CD4-positive, alpha-beta T cell treated with Interferon gamma for 1 hour (primary cell): ENCODE measurements around the gene NUTM2F.
"Not testable (repeated sequence)": the region's sequence is repeated elsewhere in the genome, so short reads cannot be mapped to it uniquely, and the experiment has no call there.

Experiments used
- DNase-seq: peaks from one replicate; pipeline ENCODE4 v3.0.0-alpha.2; 2020

The NUTM2F gene

DNA sequence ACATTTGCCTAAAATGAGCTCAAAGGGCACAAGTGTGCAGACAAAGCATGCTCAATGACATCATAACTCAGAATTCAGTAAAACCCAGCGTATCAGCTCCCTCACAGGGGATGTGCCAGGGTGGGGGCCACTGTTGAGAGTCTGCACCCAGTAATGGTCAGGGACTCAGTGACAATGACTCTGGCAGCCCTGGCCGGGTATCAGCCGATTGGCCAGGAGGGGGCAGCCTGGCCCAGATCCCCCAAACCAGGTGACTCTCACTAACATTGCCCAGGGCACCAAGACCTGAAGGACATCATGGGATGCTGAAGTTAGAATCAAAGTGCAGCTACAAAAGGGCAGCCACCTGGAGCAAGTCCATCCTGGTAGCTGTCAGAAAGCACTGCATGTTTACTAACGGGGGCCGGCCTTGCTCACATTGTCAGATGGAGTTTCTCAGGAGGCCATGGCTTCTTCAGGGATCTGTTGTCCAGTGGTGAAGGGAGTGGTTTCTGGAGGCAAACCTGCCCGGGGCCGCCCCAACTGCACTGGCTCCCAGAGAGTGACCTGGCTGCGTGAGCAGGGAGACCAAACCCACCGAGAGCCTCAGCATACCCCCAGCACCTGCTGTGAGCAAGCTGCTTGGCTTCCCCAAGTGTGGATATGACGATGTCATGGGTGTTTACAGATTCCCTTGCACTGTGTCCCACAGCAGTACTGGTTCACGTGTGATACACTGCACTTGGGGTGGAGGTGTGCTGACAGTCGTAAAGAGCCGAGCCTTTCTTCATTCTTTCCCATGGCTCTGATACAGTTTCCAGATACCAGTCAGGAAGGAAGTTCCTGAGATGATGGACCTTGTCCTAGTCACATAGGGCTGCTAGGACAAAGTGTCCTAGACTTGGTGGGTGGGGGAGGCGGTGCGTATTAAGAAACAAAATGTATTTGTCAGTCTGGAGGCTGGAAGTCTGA is 13.1 kb downstream of the NUTM2F start:
- not testable (repeated sequence) for DNase-seq

DNA sequence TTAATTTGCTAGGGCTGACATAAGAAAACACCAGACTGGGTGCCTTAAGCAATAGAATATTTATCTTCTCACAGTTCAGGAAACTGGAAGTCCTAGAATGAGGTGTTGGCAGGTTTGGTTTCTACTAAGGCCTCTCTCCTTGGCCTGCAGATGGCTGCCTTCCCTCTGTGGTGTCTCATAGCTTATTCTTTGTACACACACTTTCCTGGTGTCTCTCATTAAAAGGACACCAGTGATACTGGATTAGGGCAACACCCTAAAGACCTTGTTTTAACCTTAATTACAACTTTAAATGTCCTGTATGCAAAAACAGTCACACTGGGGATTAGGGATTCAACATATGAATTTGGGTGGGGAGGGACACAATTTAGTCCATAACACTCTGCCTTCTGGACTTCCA is 25.1 kb downstream of the NUTM2F start:
- no peak for DNase-seq

- DNase-seq = no peak
Measured at GRCh38 chr9:94302426-94302825, 26.0 kb downstream of the NUTM2F start.

DNA sequence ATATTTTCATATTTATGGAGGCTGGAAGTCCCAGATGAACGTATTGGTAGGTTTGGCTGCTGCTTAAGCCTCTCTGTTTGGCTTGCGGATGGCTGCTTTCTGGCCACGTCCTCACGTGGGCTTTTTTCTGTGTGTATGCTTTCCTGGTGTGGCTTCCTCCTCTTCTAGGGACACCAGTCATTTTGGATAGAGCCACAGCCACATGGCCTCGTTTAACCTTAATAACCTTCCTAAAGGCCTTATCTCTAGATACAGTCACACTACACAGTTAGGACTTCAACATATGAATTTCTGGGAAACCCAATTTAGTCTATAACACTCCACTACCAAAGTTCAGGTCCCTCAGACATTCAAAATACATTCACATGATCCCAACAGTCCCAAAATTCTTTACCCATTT is 26.9 kb downstream of the NUTM2F start:
- no peak for DNase-seq

DNA sequence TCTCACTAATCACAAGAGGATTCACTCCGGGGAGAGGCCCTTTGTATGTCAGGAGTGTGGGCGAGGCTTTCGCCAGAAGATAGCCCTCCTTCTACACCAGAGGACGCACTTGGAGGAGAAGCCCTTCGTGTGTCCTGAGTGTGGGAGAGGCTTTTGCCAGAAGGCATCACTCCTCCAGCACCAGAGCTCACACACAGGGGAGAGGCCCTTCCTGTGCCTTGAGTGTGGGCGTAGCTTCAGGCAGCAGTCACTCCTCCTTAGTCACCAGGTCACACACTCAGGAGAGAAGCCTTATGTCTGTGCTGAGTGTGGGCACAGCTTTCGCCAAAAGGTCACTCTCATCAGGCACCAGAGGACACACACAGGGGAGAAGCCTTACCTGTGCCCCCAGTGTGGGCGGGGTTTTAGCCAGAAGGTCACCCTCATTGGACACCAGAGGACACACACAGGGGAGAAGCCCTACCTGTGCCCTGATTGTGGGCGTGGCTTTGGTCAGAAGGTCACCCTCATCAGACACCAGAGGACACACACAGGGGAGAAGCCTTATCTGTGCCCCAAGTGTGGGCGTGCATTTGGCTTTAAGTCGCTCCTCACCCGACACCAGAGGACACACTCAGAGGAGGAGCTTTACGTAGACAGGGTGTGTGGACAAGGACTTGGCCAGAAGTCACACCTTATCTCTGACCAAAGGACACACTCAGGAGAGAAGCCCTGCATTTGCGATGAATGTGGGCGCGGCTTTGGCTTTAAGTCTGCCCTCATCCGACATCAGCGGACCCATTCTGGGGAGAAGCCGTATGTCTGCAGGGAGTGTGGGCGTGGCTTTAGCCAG is 27.8 kb downstream of the NUTM2F start:
- DNase-seq = no peak

GRCh38 chr9:94298949-94299599 is 29.4 kb downstream of the NUTM2F start:
- DNase-seq = no peak

DNA sequence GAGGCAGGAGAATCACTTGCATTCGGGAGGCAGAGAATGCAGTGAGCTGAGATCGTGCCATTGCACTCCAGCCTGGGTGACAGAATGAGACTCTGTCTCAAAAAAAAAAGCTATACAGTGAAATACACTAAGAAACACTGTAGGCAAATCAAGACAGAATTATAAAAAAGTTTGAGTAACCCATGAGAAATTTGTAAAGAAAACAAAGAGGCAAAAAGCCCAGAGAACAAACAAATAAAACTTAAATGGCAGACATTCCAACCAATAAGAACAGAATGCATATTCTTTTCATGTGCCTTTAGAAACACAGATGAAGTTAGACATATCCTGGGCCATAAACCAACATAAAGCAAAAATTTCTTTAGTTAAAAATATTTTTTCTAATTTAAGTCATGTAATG is 38.8 kb downstream of the NUTM2F start:
- DNase-seq = no peak

DNA sequence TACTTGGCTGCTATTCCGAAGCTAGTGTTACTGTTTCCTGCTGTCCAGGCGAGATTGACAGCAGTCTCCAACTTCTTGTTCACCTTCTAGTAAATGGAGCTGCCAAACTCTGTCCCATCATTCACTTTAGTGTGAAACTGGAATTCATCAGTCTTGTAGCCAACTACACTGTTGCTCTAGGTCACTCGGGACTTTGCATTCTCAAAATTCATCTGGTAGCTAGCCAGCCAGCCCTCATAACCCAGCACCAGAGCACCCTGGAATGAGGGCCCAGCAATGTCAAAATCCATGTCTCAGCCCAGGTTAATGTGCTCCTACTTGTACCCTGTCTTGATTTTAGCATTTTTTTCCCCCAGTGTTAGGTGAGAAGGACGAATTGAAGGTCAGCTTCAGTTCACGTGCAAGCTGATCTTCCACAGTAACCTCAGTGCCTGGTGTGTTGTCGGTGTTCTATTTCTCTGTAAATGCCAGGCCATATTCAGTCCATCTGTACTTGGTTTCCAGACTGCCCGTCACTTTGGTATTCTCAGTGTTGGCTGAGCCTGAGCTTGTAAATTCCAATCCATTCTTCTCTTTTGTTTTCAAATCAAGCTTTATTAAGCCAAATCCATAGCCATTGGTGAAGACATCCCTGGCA is 40.4 kb downstream of the NUTM2F start:
- no peak for DNase-seq

DNA sequence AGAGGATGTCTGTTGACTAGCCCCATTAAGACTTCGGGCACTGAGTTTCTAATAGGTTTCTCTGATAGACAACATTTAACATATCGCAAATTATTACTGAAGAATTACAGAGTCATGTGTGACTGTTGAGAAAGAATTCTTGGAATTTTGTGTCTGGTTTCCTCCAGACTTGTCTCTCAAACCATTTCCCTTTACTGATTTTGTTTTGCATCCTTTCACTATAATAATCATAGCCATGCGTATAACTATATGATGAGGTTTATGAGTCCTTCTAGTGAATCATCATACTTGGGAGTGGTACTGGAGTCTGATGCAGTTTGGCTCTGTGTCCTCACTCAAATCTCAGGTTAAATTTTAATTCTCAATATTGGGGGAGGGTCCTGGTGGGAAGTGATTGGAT is 42.3 kb downstream of the NUTM2F start:
- DNase-seq = no peak

GRCh38 chr9:94281101-94281500 is 47.3 kb downstream of the NUTM2F start:
- no peak for DNase-seq

GRCh38 chr9:94280409-94280989 is 47.9 kb downstream of the NUTM2F start:
- no peak for DNase-seq

DNA sequence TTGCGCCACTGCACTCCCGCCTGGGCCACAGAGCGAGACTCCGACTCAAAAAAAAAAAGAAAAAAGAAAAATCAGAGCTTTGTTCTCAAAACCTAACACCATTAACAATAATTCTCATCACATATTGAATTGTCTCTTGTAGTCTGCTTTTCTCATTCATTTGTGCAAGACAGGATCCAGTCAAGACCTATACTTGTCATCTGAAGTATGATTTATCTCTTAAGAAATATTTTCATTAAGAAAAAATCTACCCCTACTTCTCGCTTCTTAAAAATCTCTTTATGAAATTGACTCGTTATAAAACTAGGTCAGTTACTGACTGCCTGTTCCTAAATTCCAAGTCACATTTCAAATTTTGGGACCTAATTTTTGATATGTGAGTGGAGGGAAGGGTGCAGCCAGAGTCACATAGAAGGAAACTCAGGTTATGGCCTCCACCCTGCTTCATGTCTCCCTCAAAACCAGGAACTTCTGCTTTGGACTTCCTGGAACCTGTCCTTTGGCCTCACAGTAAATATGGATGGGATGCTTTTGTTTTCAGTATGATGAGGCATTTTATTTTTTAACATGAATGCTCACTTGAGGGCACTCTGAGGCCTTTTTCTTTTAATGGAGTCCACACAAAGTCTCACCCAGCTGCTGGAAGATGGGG is 50.4 kb downstream of the NUTM2F start:
- no peak for DNase-seq

DNA sequence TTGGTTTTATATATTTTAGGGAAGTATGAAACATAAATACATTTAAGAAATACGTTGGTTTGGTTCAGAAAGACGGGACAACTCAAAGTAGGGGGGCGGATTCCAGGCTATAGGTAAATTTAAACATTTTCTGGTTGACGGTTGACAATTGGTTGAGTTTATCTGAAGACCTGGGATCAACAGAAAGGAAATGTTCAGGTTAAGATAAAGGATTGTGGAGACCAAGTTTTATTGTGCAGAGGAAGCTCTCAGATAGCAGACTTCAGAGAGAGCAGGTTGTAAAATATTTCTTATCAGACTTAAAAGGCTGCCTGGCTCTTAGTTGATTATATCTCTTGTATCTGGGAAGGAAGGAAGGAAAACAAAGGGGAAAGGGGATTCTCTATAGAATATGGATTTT is 51.4 kb downstream of the NUTM2F start:
- not testable (repeated sequence) for DNase-seq

DNA sequence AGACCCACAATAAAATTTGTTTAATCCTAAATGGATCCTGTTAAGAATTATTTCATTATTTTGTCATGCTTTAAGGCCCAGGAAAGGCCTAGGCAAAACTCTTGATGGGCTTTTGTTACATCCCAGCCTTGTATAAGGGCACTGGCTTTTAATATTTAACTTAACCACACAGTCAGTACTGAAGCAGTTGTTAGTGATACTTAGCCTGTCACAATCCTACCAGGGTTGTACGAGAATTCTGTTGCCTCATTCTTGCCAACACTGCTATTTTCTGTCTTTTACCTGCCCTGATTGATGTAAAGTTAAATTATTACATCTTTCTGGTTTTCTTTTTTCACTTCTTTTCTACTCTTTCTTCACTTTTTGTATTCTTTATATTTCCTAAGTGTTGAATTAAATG is 58.4 kb downstream of the NUTM2F start:
- no peak for DNase-seq

DNA sequence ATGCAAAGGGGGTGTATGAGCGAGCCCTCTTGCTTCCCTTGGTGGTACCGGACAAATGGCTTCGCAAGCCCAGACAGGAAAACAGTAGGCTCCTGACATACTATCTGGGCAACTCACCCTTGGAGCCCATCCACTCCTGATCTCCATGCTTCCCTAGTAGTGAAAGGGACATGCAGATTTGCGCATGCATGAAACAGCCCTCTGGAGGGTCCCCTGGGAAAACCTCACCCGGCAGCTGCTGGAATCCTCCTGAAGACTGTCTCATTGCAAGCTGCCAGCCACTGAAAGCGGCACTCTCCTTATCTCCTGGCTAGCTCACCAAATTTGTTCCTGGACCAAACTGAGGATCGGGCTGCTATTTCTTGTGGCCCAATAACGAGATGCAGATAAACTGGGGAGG is 59.2 kb downstream of the NUTM2F start:
- DNase-seq = no peak
